ENCODE results near the gene DROSHA.

GRCh38 chr5:31511305-31511704, 20.6 kb downstream of the DROSHA start:
- TF ChIP-seq, protein P1, sequence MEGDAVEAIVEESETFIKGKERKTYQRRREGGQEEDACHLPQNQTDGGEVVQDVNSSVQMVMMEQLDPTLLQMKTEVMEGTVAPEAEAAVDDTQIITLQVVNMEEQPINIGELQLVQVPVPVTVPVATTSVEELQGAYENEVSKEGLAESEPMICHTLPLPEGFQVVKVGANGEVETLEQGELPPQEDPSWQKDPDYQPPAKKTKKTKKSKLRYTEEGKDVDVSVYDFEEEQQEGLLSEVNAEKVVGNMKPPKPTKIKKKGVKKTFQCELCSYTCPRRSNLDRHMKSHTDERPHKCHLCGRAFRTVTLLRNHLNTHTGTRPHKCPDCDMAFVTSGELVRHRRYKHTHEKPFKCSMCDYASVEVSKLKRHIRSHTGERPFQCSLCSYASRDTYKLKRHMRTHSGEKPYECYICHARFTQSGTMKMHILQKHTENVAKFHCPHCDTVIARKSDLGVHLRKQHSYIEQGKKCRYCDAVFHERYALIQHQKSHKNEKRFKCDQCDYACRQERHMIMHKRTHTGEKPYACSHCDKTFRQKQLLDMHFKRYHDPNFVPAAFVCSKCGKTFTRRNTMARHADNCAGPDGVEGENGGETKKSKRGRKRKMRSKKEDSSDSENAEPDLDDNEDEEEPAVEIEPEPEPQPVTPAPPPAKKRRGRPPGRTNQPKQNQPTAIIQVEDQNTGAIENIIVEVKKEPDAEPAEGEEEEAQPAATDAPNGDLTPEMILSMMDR (conservative IDR thresholded peaks at IDR 0.05 in 1 of 2, IDR thresholded peaks at IDR 0.05 in 1 of 2; ENCODE audit: low read depth in 1 of 2, low read length in 2 of 2), result no peak
- TF ChIP-seq EZH2 (IDR thresholded peaks at IDR 0.05; ENCODE audit: low read length, missing control alignments), result no peak

Data from fibroblast of lung (primary cell).